Measurements from ENCODE around the gene PWP2.
"Not testable (repeated sequence)": the region's sequence is repeated elsewhere in the genome, so short reads cannot be mapped to it uniquely, and the experiment has no call there.

PWP2 gene

DNA sequence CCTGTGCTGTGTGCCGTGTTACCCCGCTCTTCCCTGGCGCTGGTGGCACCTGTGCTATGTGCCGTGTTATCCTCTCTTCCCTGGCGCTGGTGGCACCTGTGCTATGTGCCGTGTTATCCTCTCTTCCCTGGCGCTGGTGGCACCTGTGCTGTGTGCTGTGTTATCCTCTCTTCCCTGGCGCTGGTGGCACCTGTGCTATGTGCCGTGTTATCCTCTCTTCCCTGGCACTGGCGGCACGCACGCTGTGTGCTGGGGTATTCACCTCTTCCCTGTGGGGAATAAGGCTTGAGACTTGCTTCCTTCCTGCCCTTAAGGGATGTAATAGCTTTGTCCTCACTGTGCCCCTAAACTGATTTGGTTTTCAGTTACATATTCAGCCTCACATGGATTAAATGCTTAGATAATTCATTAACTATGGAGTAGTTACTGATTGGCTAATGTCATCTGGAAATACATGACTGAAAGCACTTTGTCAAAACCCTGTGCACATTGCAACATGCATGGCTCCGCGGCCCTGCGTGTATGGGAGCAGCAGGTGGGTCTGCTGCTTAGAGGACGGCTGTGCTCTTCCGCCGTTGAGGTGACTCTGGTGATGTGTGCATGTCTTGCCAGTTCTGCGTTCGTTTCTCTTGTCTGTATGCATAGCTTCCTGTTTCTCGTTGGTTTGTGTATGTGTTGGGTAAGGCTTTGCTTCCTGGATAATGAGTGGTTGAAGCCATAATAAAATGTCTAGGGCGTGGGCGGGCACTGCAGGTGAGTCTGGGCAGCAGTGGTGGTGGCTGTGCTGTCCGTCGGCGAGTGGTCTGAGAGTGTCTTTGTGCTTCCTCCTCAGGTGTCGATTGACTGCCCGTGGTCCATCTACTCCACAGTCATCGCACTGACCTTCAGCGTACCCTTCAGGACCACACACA is 17.9 kb upstream of the PWP2 start:
- Histone ChIP-seq H3K27me3 (ENCODE audit: insufficient read depth, insufficient read length) (no peaks in the 10 kb centered on the region), H3K9ac (ENCODE audit: insufficient read length, low read depth) (no peak overlapping the region), H3K36me3 (ENCODE audit: insufficient read depth, insufficient read length, low read length) (peaks cover 95% of the 10 kb centered on the region), H3K4me3 (ENCODE audit: insufficient read length, low read depth) (no peak overlapping the region), H3K9me3 (ENCODE audit: insufficient read depth, low read length) (no peaks in the 10 kb centered on the region), H3K4me1 (ENCODE audit: insufficient read depth, insufficient read length) (no peaks in the 10 kb centered on the region)
- no peak for TF ChIP-seq SUZ12 (IDR thresholded peaks at IDR 0.05; ENCODE audit: extremely low read depth, insufficient read depth, insufficient read length)
- no peak for TF ChIP-seq ZNF274 (IDR thresholded peaks at IDR 0.05; ENCODE audit: low read depth, low read length)
- no peak for TF ChIP-seq YY1 (IDR thresholded peaks at IDR 0.05; ENCODE audit: insufficient read depth, insufficient read length)
- no peak for DNase-seq (ENCODE audit: low read depth, low spot score)

DNA sequence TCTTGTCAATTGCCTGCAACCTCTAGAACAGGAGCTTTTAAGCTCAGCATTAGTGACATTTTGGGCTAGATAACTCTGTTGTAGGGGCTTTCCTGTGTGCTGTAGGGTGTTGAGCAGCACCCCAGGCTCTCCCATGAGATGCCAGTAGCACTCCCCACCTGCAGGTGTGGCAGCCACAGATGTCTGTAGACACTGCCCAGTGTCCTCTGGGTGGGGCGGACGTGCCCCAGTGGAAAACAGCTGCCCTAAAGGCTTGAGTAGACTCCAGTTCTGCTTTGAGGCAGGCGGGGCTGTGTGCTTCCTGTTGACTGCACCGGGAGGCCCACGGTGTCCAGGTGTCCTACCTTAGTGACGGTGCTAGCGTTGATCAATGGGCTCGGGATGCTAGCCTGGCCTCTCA is 16.9 kb upstream of the PWP2 start:
- Histone ChIP-seq H3K27me3 (ENCODE audit: insufficient read depth, insufficient read length) (no peaks in the 10 kb centered on the region), H3K4me1 (ENCODE audit: insufficient read depth, insufficient read length) (no peaks in the 10 kb centered on the region), H3K4me3 (ENCODE audit: insufficient read length, low read depth) (no peak overlapping the region), H3K36me3 (ENCODE audit: insufficient read depth, insufficient read length, low read length) (peaks cover 91% of the 10 kb centered on the region), H3K9me3 (ENCODE audit: insufficient read depth, low read length) (no peaks in the 10 kb centered on the region), H3K9ac (ENCODE audit: insufficient read length, low read depth) (no peak overlapping the region)
- TF ChIP-seq SUZ12 (IDR thresholded peaks at IDR 0.05; ENCODE audit: extremely low read depth, insufficient read depth, insufficient read length) (no peak), YY1 (IDR thresholded peaks at IDR 0.05; ENCODE audit: insufficient read depth, insufficient read length) (no peak), ZNF274 (IDR thresholded peaks at IDR 0.05; ENCODE audit: low read depth, low read length) (no peak)
- DNase-seq (ENCODE audit: low read depth, low spot score) = no peak

DNA sequence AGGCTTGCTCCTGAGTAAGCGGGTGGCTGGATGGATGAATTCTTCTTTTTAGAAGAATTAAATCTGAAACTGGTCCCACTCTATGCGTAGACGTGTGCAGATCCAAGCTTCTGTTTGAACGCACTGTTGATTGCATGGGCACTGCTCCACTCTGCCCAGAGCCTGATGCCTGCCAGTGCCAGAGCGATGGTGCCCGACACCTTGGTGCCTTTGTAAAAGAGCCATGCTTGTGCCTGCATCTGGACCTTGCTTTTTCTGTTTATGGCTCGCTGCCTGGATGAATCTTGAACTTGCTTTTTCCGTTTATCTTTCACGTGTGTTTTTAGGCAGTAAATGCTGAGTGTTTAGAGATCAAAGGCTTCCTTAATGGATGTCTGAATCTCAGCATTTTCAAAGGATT is 15.0 kb upstream of the PWP2 start:
- Histone ChIP-seq H3K27me3 (ENCODE audit: insufficient read depth, insufficient read length) (no peaks in the 10 kb centered on the region), H3K4me3 (ENCODE audit: insufficient read length, low read depth) (no peak overlapping the region), H3K36me3 (ENCODE audit: insufficient read depth, insufficient read length, low read length) (peaks cover 72% of the 10 kb centered on the region), H3K4me1 (ENCODE audit: insufficient read depth, insufficient read length) (no peaks in the 10 kb centered on the region), H3K9ac (ENCODE audit: insufficient read length, low read depth) (no peak overlapping the region), H3K9me3 (ENCODE audit: insufficient read depth, low read length) (no peaks in the 10 kb centered on the region)
- no peak for DNase-seq (ENCODE audit: low read depth, low spot score)
- no peak for TF ChIP-seq ZNF274 (IDR thresholded peaks at IDR 0.05; ENCODE audit: low read depth, low read length)
- no peak for TF ChIP-seq YY1 (IDR thresholded peaks at IDR 0.05; ENCODE audit: insufficient read depth, insufficient read length)
- no peak for TF ChIP-seq SUZ12 (IDR thresholded peaks at IDR 0.05; ENCODE audit: extremely low read depth, insufficient read depth, insufficient read length)

DNA sequence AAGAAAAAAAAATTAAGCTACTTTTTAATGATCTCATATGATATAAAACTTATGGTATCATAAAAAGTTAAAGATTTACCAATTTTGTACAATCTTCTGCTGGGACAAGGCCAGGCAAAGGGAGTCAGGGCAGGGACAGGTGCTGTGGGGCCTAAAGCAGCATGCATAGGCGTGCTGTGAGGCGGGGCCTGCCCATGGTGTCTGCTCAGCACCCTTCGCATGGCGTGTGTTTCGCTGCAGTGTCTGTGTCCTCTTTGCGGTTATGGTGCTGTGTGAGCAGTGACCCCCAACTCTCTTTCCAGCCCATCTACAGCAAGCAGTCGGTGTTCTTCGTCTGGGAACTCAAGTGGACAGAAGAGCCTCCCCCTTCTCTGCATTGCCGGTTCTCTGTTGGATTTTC is 13.4 kb upstream of the PWP2 start:
- Histone ChIP-seq H3K4me1 (ENCODE audit: insufficient read depth, insufficient read length) (no peaks in the 10 kb centered on the region), H3K27me3 (ENCODE audit: insufficient read depth, insufficient read length) (no peaks in the 10 kb centered on the region), H3K9me3 (ENCODE audit: insufficient read depth, low read length) (no peaks in the 10 kb centered on the region), H3K9ac (ENCODE audit: insufficient read length, low read depth) (no peak overlapping the region), H3K36me3 (ENCODE audit: insufficient read depth, insufficient read length, low read length) (peaks cover 57% of the 10 kb centered on the region), H3K4me3 (ENCODE audit: insufficient read length, low read depth) (no peak overlapping the region)
- TF ChIP-seq SUZ12 (IDR thresholded peaks at IDR 0.05; ENCODE audit: extremely low read depth, insufficient read depth, insufficient read length) (no peak), ZNF274 (IDR thresholded peaks at IDR 0.05; ENCODE audit: low read depth, low read length) (no peak), YY1 (IDR thresholded peaks at IDR 0.05; ENCODE audit: insufficient read depth, insufficient read length) (no peak)
- DNase-seq (ENCODE audit: low read depth, low spot score) = no peak

DNA sequence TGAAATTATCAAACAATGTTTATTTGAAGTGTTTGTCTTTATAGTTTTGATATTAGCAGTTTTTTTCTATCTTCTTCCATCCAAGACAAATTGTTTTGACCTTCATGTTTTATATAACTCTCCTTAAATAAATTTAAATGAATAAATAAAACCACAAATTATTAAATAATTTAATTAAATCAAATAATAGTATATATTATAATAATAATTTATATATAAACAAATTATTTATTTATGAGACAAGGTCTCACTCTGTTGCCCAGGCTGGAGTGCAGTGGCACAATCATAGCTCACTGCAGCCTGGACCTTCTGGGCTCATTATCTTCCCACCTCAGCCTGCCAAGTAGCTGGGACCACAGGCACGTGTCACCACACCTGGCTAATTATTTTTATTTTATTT is 12.4 kb upstream of the PWP2 start:
- TF ChIP-seq SUZ12 (IDR thresholded peaks at IDR 0.05; ENCODE audit: extremely low read depth, insufficient read depth, insufficient read length) (no peak), YY1 (IDR thresholded peaks at IDR 0.05; ENCODE audit: insufficient read depth, insufficient read length) (no peak)

DNA sequence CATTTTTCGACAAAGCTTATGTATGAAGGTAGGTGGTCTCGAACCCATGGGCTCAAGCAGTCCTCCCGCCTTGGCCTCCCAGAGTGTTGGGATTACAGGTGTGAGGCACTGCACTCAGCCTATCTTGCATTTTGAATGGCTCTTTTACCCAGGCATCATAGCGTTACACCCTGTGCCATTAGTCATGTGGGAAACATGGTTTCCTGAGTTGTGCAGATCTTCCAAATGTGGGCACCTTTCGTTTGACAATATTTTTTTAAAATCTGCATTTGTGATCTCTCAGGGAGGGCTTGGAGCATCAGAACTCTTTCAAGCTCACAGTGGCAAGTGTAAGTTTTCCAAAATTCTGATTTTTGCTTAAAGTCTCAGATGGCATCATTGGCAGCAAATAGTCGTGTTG is 8.7 kb upstream of the PWP2 start:
- H3K4me1 ChIP-seq (ENCODE audit: insufficient read depth, insufficient read length); H3K9me3 ChIP-seq (ENCODE audit: insufficient read depth, low read length); H3K27me3 ChIP-seq (ENCODE audit: insufficient read depth, insufficient read length); H3K9ac ChIP-seq (ENCODE audit: insufficient read length, low read depth); H3K4me3 ChIP-seq (ENCODE audit: insufficient read length, low read depth); DNase-seq (ENCODE audit: low read depth, low spot score): not testable (repeated sequence)
- H3K36me3 ChIP-seq (ENCODE audit: insufficient read depth, insufficient read length, low read length) = peaks cover 14% of the 10 kb centered on the region

More for the DNA sequence above, 12.4 kb upstream of the PWP2 start:
- H3K4me1 ChIP-seq (ENCODE audit: insufficient read depth, insufficient read length) = no peaks in the 10 kb centered on the region
- no peaks in the 10 kb centered on the region for H3K9me3 ChIP-seq (ENCODE audit: insufficient read depth, low read length)
- DNase-seq (ENCODE audit: low read depth, low spot score) = no peak
- H3K9ac ChIP-seq (ENCODE audit: insufficient read length, low read depth) = no peak overlapping the region
- no peaks in the 10 kb centered on the region for H3K27me3 ChIP-seq (ENCODE audit: insufficient read depth, insufficient read length)
- peaks cover 46% of the 10 kb centered on the region for H3K36me3 ChIP-seq (ENCODE audit: insufficient read depth, insufficient read length, low read length)
- no peak overlapping the region for H3K4me3 ChIP-seq (ENCODE audit: insufficient read length, low read depth)

DNA sequence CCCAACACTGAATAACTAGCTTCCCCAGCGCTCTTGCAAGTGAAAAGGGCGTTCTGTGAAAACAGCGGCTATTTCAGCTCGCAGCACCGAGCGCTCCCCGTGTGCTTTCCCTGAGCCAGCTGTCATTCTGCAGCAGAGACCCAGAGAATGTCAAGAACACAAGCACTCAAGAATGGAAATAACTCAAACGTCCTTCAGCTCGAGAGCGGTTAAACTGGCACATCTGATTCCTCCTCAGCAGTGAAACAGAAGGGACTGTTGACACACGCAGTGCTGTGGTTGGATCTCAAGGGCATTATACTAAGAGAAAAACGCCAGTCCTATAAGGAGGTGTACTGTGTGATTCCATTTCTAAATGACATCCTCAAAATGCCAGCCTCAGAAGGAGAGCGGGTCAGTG is 8.2 kb upstream of the PWP2 start:
- not testable (repeated sequence) for H3K9me3 ChIP-seq (ENCODE audit: insufficient read depth, low read length); H3K4me3 ChIP-seq (ENCODE audit: insufficient read length, low read depth); H3K9ac ChIP-seq (ENCODE audit: insufficient read length, low read depth); H3K36me3 ChIP-seq (ENCODE audit: insufficient read depth, insufficient read length, low read length); H3K27me3 ChIP-seq (ENCODE audit: insufficient read depth, insufficient read length); DNase-seq (ENCODE audit: low read depth, low spot score); H3K4me1 ChIP-seq (ENCODE audit: insufficient read depth, insufficient read length)

DNA sequence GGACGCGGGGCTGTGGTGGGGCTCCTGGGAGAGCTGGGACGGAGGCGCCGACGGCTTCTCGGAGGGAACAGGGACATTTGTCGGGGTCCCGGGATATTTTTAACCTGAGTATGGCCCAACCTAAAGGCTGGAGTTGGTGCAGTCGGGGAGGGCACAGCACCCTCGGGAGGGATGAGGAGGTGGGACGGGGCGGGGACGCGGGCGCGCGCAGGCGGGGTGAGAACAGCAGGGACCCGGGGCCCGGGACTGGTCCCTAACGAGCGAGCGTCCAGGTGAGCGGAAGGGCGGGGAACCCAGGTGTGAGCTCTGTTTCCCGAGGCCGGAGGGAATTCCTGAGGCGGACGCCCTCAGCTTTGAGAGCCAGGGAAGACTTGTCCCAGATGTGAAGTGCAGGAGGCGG is 390 bp downstream of the PWP2 start:
- H3K36me3 ChIP-seq (ENCODE audit: insufficient read depth, insufficient read length, low read length) = not testable (repeated sequence)

DNA sequence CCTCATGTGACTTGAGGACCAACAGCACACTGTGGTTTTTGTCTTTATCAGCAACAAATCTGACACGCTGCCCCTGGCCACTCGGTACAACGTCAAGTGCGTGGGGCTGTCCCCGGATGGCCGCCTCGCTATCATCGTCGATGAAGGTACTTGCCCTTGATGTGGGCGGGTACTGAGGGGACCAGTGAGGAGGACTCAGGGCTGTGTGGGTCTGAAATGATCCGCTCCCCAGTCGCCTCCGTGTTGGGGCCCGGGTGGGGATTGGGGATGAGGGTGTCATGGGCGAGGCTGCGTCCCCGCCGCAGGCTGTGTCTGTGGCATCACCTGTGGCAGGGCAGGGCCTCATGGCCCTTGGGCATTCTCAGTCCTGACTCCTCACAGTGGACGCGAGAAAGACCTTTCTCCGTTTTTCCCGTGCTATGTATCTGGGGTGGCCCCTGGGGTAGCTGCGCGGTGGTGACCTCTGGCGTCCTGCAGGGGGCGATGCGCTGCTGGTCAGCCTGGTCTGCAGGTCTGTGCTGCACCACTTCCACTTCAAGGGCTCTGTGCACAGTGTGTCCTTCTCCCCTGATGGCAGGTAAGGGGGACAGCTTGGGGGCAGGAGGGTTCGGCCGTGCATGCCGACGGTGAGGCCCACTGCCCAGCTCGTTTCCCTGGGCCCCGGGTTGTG is 6.6 kb downstream of the PWP2 start:
- H3K9me3 ChIP-seq (ENCODE audit: insufficient read depth, low read length); H3K27me3 ChIP-seq (ENCODE audit: insufficient read depth, insufficient read length); DNase-seq (ENCODE audit: low read depth, low spot score); H3K9ac ChIP-seq (ENCODE audit: insufficient read length, low read depth); H3K36me3 ChIP-seq (ENCODE audit: insufficient read depth, insufficient read length, low read length); H3K4me1 ChIP-seq (ENCODE audit: insufficient read depth, insufficient read length); H3K4me3 ChIP-seq (ENCODE audit: insufficient read length, low read depth): not testable (repeated sequence)

More for the DNA sequence above, 390 bp downstream of the PWP2 start:
- not testable (repeated sequence) for H3K9ac ChIP-seq (ENCODE audit: insufficient read length, low read depth); DNase-seq (ENCODE audit: low read depth, low spot score); H3K9me3 ChIP-seq (ENCODE audit: insufficient read depth, low read length); H3K4me3 ChIP-seq (ENCODE audit: insufficient read length, low read depth); H3K4me1 ChIP-seq (ENCODE audit: insufficient read depth, insufficient read length); H3K27me3 ChIP-seq (ENCODE audit: insufficient read depth, insufficient read length)

DNA sequence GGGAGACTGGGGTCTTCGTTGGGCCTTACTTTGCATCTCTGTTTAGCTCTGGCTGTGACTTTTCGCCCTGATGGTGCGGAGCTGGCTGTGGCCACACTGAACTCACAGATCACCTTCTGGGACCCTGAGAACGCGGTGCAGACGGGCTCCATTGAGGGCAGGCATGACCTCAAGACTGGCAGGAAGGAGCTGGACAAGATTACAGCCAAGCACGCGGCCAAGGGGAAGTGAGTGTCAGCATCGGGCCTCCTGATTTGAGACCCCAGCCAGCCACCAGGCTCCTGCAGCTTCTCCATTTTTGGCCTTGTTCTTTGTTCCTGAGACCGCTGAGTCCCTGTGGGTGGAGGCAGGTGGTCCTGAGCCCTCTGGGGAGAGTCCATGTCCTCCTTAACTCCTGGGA is 14.9 kb downstream of the PWP2 start:
- H3K27me3 ChIP-seq (ENCODE audit: insufficient read depth, insufficient read length); DNase-seq (ENCODE audit: low read depth, low spot score); H3K9me3 ChIP-seq (ENCODE audit: insufficient read depth, low read length); H3K4me3 ChIP-seq (ENCODE audit: insufficient read length, low read depth); H3K9ac ChIP-seq (ENCODE audit: insufficient read length, low read depth); H3K36me3 ChIP-seq (ENCODE audit: insufficient read depth, insufficient read length, low read length); H3K4me1 ChIP-seq (ENCODE audit: insufficient read depth, insufficient read length): not testable (repeated sequence)

All from NT2/D1 (cell line).